Measurements from ENCODE around the gene FOXA3.
"Not testable (repeated sequence)": the region's sequence is repeated elsewhere in the genome, so short reads cannot be mapped to it uniquely, and the experiment has no call there.

DNA sequence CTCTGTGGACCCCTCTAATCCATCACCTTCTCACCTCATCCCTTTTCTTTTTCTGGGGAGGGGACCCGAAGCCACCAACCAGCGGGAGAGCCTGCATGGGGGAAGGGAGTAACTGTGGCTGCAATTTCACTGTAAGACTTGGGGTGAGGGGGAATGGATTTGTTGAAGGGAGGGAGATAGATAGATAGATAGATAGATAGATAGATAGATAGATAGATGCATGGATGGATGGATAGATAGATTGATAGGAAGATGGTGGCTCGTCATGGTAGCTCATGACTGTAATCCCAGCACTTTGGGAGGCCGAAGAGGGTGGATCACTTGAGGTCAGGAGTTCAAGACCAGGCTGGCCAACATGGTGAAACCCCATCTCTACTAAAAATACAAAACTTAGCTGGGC, 3.1 kb downstream of the FOXA3 start:
- not testable (repeated sequence) for TF ChIP-seq POLR2A (IDR thresholded peaks at IDR 0.05)
- TF ChIP-seq, protein P1, sequence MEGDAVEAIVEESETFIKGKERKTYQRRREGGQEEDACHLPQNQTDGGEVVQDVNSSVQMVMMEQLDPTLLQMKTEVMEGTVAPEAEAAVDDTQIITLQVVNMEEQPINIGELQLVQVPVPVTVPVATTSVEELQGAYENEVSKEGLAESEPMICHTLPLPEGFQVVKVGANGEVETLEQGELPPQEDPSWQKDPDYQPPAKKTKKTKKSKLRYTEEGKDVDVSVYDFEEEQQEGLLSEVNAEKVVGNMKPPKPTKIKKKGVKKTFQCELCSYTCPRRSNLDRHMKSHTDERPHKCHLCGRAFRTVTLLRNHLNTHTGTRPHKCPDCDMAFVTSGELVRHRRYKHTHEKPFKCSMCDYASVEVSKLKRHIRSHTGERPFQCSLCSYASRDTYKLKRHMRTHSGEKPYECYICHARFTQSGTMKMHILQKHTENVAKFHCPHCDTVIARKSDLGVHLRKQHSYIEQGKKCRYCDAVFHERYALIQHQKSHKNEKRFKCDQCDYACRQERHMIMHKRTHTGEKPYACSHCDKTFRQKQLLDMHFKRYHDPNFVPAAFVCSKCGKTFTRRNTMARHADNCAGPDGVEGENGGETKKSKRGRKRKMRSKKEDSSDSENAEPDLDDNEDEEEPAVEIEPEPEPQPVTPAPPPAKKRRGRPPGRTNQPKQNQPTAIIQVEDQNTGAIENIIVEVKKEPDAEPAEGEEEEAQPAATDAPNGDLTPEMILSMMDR (IDR thresholded peaks at IDR 0.05) = not testable (repeated sequence)

Data from testis (tissue), 2 donors.